ENCODE measurements around the gene NSMF.

- TF ChIP-seq ZFP3 (tag by site-specific recombination; IDR thresholded peaks at IDR 0.05; ENCODE audit: low read depth) = no peak
- TF ChIP-seq, protein P1, sequence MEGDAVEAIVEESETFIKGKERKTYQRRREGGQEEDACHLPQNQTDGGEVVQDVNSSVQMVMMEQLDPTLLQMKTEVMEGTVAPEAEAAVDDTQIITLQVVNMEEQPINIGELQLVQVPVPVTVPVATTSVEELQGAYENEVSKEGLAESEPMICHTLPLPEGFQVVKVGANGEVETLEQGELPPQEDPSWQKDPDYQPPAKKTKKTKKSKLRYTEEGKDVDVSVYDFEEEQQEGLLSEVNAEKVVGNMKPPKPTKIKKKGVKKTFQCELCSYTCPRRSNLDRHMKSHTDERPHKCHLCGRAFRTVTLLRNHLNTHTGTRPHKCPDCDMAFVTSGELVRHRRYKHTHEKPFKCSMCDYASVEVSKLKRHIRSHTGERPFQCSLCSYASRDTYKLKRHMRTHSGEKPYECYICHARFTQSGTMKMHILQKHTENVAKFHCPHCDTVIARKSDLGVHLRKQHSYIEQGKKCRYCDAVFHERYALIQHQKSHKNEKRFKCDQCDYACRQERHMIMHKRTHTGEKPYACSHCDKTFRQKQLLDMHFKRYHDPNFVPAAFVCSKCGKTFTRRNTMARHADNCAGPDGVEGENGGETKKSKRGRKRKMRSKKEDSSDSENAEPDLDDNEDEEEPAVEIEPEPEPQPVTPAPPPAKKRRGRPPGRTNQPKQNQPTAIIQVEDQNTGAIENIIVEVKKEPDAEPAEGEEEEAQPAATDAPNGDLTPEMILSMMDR (tag by site-specific recombination; IDR thresholded peaks at IDR 0.05) = no peak
- no peak for TF ChIP-seq ZNF791 (tag by site-specific recombination; IDR thresholded peaks at IDR 0.05)
- TF ChIP-seq ZNF169 (tag by site-specific recombination; IDR thresholded peaks at IDR 0.05) = no peak
- TF ChIP-seq OVOL3 (tag by site-specific recombination; IDR thresholded peaks at IDR 0.05) = no peak
These were observed 17.7 kb downstream of the NSMF start, which contains the start of gene ENTPD8 for GRCh38 chr9:137441289-137441934.

Measured in HEK293 (cell line).